ENCODE data around the gene B4GALNT3. TPM values are rescaled to one million over a fixed set of nuclear protein-coding genes. Genes with fewer than 3 reads are reported as not detected.

B4GALNT3 gene
- total and polyA plus RNA-seq, 2 experiments from 2014 or later = 2.8 to 15.8 TPM

DNA sequence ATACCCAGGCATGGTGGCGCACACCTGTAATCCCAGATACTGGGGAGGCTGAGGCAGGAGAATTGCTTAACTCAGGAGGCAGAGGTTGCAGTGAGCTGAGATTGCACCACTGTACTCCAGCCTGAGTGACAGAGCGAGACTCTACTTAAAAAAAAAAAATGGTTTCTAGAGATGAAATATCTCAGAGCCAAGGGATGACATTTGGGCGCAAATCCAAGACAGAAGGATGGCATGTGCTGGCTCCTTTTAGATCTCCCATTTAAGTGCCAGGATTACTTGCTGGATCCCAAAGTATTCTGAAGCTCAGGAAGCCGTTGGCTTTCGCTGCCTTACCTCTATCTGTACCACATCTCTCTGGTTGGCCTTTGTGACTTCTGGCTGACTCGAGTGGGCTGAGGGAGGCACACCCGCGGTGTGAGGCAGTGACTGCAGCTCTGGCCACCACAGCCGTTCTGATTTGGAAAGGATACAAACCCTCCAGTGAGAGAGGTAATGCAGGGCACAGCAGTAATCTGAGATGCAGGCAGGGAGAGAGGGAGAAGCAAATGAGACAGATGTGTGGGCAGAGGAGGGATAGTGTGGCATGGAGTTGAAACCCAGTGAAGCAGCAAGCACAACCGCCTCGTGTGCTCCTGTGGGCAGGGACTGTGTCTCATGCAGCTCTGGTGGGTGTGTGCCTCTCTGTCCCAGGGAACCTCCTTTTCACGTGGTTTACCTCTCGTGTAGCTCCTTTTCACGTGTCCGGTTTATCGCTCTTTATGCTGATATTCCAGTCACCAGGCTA is 4.9 kb downstream of the B4GALNT3 start:
- 0 out of 2 replicates have a peak, but pooled peaks cover 3% of the 10 kb centered on the region for H3K9me2 ChIP-seq (ENCODE audit: insufficient read depth)
- no peak overlapping the region for H3K27ac Mint-ChIP-seq
- peaks cover 22% of the 10 kb centered on the region for H3K27me3 Mint-ChIP-seq (ENCODE audit: insufficient read depth, low read depth, poor library complexity)
- H3K4me2 ChIP-seq = no peak overlapping the region
- peaks cover 29% of the 10 kb centered on the region for H4K20me1 ChIP-seq (replicated peaks; ENCODE audit: insufficient read depth)
- H3K79me2 ChIP-seq (replicated peaks; ENCODE audit: insufficient read depth) = no peaks in the 10 kb centered on the region; the same call in 1 of the 2 replicates
- no peaks in the 10 kb centered on the region for H3K9me3 Mint-ChIP-seq
- no peak overlapping the region for H2AFZ ChIP-seq
- H3K36me3 Mint-ChIP-seq (ENCODE audit: low read depth) = no peaks in the 10 kb centered on the region; the same call in 1 of the 3 replicates
- H3K36me3 ChIP-seq (ENCODE audit: insufficient read depth) = no peaks in the 10 kb centered on the region
- no peak for ATAC-seq
- no peak for TF ChIP-seq EZH2phosphoT487 (IDR thresholded peaks at IDR 0.05; ENCODE audit: unreplicated experiment)
- TF ChIP-seq ZNF114 (CRISPR knock-in tag; IDR thresholded peaks at IDR 0.05) = no peak
- TF ChIP-seq, protein P1, sequence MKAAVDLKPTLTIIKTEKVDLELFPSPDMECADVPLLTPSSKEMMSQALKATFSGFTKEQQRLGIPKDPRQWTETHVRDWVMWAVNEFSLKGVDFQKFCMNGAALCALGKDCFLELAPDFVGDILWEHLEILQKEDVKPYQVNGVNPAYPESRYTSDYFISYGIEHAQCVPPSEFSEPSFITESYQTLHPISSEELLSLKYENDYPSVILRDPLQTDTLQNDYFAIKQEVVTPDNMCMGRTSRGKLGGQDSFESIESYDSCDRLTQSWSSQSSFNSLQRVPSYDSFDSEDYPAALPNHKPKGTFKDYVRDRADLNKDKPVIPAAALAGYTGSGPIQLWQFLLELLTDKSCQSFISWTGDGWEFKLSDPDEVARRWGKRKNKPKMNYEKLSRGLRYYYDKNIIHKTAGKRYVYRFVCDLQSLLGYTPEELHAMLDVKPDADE (IDR thresholded peaks at IDR 0.05) = no peak
- TF ChIP-seq, protein P2, sequence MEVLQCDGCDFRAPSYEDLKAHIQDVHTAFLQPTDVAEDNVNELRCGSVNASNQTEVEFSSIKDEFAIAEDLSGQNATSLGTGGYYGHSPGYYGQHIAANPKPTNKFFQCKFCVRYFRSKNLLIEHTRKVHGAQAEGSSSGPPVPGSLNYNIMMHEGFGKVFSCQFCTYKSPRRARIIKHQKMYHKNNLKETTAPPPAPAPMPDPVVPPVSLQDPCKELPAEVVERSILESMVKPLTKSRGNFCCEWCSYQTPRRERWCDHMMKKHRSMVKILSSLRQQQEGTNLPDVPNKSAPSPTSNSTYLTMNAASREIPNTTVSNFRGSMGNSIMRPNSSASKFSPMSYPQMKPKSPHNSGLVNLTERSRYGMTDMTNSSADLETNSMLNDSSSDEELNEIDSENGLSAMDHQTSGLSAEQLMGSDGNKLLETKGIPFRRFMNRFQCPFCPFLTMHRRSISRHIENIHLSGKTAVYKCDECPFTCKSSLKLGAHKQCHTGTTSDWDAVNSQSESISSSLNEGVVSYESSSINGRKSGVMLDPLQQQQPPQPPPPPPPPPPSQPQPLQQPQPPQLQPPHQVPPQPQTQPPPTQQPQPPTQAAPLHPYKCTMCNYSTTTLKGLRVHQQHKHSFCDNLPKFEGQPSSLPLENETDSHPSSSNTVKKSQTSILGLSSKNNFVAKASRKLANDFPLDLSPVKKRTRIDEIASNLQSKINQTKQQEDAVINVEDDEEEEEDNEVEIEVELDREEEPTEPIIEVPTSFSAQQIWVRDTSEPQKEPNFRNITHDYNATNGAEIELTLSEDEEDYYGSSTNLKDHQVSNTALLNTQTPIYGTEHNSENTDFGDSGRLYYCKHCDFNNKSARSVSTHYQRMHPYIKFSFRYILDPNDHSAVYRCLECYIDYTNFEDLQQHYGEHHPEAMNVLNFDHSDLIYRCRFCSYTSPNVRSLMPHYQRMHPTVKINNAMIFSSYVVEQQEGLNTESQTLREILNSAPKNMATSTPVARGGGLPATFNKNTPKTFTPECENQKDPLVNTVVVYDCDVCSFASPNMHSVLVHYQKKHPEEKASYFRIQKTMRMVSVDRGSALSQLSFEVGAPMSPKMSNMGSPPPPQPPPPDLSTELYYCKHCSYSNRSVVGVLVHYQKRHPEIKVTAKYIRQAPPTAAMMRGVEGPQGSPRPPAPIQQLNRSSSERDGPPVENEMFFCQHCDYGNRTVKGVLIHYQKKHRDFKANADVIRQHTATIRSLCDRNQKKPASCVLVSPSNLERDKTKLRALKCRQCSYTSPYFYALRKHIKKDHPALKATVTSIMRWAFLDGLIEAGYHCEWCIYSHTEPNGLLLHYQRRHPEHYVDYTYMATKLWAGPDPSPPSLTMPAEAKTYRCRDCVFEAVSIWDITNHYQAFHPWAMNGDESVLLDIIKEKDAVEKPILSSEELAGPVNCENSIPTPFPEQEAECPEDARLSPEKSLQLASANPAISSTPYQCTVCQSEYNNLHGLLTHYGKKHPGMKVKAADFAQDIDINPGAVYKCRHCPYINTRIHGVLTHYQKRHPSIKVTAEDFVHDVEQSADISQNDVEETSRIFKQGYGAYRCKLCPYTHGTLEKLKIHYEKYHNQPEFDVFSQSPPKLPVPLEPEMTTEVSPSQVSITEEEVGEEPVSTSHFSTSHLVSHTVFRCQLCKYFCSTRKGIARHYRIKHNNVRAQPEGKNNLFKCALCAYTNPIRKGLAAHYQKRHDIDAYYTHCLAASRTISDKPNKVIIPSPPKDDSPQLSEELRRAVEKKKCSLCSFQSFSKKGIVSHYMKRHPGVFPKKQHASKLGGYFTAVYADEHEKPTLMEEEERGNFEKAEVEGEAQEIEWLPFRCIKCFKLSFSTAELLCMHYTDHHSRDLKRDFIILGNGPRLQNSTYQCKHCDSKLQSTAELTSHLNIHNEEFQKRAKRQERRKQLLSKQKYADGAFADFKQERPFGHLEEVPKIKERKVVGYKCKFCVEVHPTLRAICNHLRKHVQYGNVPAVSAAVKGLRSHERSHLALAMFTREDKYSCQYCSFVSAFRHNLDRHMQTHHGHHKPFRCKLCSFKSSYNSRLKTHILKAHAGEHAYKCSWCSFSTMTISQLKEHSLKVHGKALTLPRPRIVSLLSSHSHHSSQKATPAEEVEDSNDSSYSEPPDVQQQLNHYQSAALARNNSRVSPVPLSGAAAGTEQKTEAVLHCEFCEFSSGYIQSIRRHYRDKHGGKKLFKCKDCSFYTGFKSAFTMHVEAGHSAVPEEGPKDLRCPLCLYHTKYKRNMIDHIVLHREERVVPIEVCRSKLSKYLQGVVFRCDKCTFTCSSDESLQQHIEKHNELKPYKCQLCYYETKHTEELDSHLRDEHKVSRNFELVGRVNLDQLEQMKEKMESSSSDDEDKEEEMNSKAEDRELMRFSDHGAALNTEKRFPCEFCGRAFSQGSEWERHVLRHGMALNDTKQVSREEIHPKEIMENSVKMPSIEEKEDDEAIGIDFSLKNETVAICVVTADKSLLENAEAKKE (CRISPR knock-in tag; IDR thresholded peaks at IDR 0.05) = no peak
- no peak for TF ChIP-seq CREB1 (CRISPR knock-in tag; IDR thresholded peaks at IDR 0.05; ENCODE audit: low read depth)
- TF ChIP-seq, protein P3, sequence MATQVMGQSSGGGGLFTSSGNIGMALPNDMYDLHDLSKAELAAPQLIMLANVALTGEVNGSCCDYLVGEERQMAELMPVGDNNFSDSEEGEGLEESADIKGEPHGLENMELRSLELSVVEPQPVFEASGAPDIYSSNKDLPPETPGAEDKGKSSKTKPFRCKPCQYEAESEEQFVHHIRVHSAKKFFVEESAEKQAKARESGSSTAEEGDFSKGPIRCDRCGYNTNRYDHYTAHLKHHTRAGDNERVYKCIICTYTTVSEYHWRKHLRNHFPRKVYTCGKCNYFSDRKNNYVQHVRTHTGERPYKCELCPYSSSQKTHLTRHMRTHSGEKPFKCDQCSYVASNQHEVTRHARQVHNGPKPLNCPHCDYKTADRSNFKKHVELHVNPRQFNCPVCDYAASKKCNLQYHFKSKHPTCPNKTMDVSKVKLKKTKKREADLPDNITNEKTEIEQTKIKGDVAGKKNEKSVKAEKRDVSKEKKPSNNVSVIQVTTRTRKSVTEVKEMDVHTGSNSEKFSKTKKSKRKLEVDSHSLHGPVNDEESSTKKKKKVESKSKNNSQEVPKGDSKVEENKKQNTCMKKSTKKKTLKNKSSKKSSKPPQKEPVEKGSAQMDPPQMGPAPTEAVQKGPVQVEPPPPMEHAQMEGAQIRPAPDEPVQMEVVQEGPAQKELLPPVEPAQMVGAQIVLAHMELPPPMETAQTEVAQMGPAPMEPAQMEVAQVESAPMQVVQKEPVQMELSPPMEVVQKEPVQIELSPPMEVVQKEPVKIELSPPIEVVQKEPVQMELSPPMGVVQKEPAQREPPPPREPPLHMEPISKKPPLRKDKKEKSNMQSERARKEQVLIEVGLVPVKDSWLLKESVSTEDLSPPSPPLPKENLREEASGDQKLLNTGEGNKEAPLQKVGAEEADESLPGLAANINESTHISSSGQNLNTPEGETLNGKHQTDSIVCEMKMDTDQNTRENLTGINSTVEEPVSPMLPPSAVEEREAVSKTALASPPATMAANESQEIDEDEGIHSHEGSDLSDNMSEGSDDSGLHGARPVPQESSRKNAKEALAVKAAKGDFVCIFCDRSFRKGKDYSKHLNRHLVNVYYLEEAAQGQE (IDR thresholded peaks at IDR 0.05; ENCODE audit: unreplicated experiment) = no peak
- TF ChIP-seq POLR2AphosphoS5 (IDR thresholded peaks at IDR 0.05; ENCODE audit: low read depth) = no peak
- no peak for TF ChIP-seq NANOG (IDR thresholded peaks at IDR 0.05; ENCODE audit: borderline replicate concordance)
- no peak for TF ChIP-seq EZH2 (IDR thresholded peaks at IDR 0.05; ENCODE audit: low read depth, unreplicated experiment)
- no peak for TF ChIP-seq JUNB (IDR thresholded peaks at IDR 0.05; ENCODE audit: unreplicated experiment)
- TF ChIP-seq CTCF (conservative IDR thresholded peaks at IDR 0.05; ENCODE audit: low read depth in 2 of 2) = no peak
- TF ChIP-seq ZNF331 (CRISPR knock-in tag; IDR thresholded peaks at IDR 0.05; ENCODE audit: low read depth) = no peak
- TF ChIP-seq STAT1 (IDR thresholded peaks at IDR 0.05; ENCODE audit: unreplicated experiment) = no peak
- no peak overlapping the region for H3K4me3 ChIP-seq
- H3K4me3 Mint-ChIP-seq = no peak overlapping the region
- H3K4me1 ChIP-seq (ENCODE audit: insufficient read depth) = 0 out of 2 replicates have a peak, but pooled peaks cover 5% of the 10 kb centered on the region
- DNase-seq (ENCODE audit: low spot score) = no peak
- no peak overlapping the region for H3K27ac ChIP-seq (ENCODE audit: low read depth)
- peaks cover 7% of the 10 kb centered on the region; the same call in 1 of the 2 replicates for H3F3A ChIP-seq (replicated peaks; ENCODE audit: low read depth)
- peaks cover 24% of the 10 kb centered on the region for H3K27me3 ChIP-seq (ENCODE audit: insufficient read depth)
- H3K4me1 Mint-ChIP-seq = peaks cover 8% of the 10 kb centered on the region; the same call in 2 of the 3 replicates
